HL-60 (cell line): Measurements from ENCODE around the gene LSM10.
A peak's percentile ranks its signal among the peaks of the same experiment; 100 is the strongest.

Experiments
- DNase-seq, 2 experiments: peaks; one replicate each; pipeline ENCODE4 v3.0.0-alpha.2; 2010 to 2020; ENCODE audit warnings: low read depth in 1 of 2, low spot score in 1 of 2
- H3K27ac ChIP-seq: fragments of 250-450 bp; sonication (Bioruptor Pico); replicated peaks from 2 replicates; pipeline ENCODE4 v1.5.1; 2020; ENCODE audit warnings: mild to moderate bottlenecking, moderate library complexity
- H3K27me3 ChIP-seq: fragments of 250-450 bp; sonication (Bioruptor Pico); 2 replicates; pipeline ENCODE4 v1.5.1; 2021; ENCODE audit warnings: mild to moderate bottlenecking, moderate library complexity; ENCODE audit not compliant: insufficient read depth, poor library complexity, severe bottlenecking
- H3K4me3 ChIP-seq: replicated peaks from 2 replicates; pipeline ENCODE4 v1.5.1; 2011; ENCODE audit warnings: mild to moderate bottlenecking, control low read depth, low read length; ENCODE audit not compliant: insufficient read depth
- CTCF ChIP-seq: IDR thresholded peaks from one replicate; pipeline ENCODE4 v1.5.1; 2011; ENCODE audit warnings: low read length, control low read depth, inconsistent platforms; ENCODE audit not compliant: insufficient read depth
- GABPA ChIP-seq: IDR thresholded peaks from 2 replicates; pipeline ENCODE4 v1.6.1; 2012; ENCODE audit warnings: low read depth
- POLR2AphosphoS5 ChIP-seq: IDR thresholded peaks from 2 replicates; pipeline ENCODE4 v1.6.1; 2012; ENCODE audit warnings: low read depth
- SPI1 ChIP-seq: IDR thresholded peaks from 2 replicates; pipeline ENCODE4 v1.6.1; 2012; ENCODE audit warnings: low read depth, mild to moderate bottlenecking, borderline replicate concordance
- TF ChIP-seq, protein P1 (sequence below): IDR thresholded peaks from 2 replicates; pipeline ENCODE4 v1.6.1; 2012; ENCODE audit warnings: low read depth; ENCODE audit not compliant: insufficient replicate concordance

The LSM10 gene

DNA sequence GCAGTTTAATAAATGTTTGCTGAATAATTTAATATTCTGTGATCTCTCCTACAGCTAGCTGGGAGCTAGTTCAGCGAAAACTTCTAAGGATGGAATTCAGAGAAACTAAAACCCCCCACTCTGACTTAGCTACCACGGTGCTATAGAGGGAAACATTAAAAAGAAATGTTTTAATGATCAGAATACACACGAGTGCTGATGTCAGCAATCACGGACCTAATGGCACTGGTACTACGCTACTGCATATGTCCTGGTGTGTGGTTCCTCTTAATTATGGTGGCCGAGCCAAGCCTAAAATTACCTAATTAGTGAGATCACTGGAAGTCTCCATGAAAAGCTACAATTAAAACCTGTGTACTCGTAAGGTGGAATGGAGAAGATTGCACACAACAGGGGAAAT is 23.9 kb upstream of the LSM10 start:
- Histone ChIP-seq H3K4me3 (no peak overlapping the region), H3K27ac (no peak overlapping the region; the same call in 1 of the 2 replicates), H3K27me3 (no peaks in the 10 kb centered on the region)
- TF ChIP-seq CTCF (no peak), GABPA (no peak), POLR2AphosphoS5 (no peak), SPI1 (no peak)
- TF ChIP-seq, protein P1, sequence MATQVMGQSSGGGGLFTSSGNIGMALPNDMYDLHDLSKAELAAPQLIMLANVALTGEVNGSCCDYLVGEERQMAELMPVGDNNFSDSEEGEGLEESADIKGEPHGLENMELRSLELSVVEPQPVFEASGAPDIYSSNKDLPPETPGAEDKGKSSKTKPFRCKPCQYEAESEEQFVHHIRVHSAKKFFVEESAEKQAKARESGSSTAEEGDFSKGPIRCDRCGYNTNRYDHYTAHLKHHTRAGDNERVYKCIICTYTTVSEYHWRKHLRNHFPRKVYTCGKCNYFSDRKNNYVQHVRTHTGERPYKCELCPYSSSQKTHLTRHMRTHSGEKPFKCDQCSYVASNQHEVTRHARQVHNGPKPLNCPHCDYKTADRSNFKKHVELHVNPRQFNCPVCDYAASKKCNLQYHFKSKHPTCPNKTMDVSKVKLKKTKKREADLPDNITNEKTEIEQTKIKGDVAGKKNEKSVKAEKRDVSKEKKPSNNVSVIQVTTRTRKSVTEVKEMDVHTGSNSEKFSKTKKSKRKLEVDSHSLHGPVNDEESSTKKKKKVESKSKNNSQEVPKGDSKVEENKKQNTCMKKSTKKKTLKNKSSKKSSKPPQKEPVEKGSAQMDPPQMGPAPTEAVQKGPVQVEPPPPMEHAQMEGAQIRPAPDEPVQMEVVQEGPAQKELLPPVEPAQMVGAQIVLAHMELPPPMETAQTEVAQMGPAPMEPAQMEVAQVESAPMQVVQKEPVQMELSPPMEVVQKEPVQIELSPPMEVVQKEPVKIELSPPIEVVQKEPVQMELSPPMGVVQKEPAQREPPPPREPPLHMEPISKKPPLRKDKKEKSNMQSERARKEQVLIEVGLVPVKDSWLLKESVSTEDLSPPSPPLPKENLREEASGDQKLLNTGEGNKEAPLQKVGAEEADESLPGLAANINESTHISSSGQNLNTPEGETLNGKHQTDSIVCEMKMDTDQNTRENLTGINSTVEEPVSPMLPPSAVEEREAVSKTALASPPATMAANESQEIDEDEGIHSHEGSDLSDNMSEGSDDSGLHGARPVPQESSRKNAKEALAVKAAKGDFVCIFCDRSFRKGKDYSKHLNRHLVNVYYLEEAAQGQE: no peak
- no peak for DNase-seq

GRCh38 chr1:36420836-36421317 is 23.2 kb upstream of the LSM10 start:
- no peak overlapping the region for H3K4me3 ChIP-seq
- peak; percentile 82 to 90 for DNase-seq
- H3K27me3 ChIP-seq: no peaks in the 10 kb centered on the region
- H3K27ac ChIP-seq: peak overlapping the region; percentile 39
- TF ChIP-seq SPI1: peak; percentile 13; the same call in 1 of the 2 replicates
- TF ChIP-seq, protein P1: no peak
- TF ChIP-seq CTCF: peak; percentile 92

- Histone ChIP-seq H3K27ac (peak overlapping the region; percentile 39), H3K4me3 (no peak overlapping the region), H3K27me3 (no peaks in the 10 kb centered on the region)
- TF ChIP-seq SPI1: no peak
- TF ChIP-seq, protein P1: peak; percentile 23
- no peak for TF ChIP-seq CTCF
- TF ChIP-seq POLR2AphosphoS5: 0 out of 2 replicates have a peak, but pooled peaks have one; percentile 36
- no peak; the same call in 1 of the 2 replicates for TF ChIP-seq GABPA
- DNase-seq: peak in 1 of 2 experiments; percentile 59
Observed at GRCh38 chr1:36420409-36420808, 22.7 kb upstream of the LSM10 start.
